Purkinje cell (primary cell): ENCODE measurements around the gene AGPS. TPM values are rescaled to one million over a fixed set of nuclear protein-coding genes. Genes with fewer than 3 reads are reported as not detected.

ENCODE experiments used
- polyA plus RNA-seq: library from polyadenylated mRNA; unstranded; fragments of >200 nt; fragmentation: Nextera tagmentation; gene quantifications from 2 replicates; pipeline ENCODE4 v1.2.1, GENCODE V29; 2014

The AGPS gene
- 6.8 and 10.0 TPM in 2 replicates for polyA plus RNA-seq

GRCh38 chr2:177392373-177393202 lies at the start of gene AGPS:
Gene AGPS, plus strand, starts transcription at chr2:177392773. Its CDS starts 17 bp downstream, at chr2:177392790.

Other genes with a start within 250 kb of the AGPS start
- gene HNRNPA3, start 180.0 kb upstream of the AGPS start, polyA plus RNA-seq = 49.2 and 74.2 TPM in 2 replicates
- gene NFE2L2, start 128.0 kb upstream of the AGPS start, polyA plus RNA-seq = 24.9 and 29.8 TPM in 2 replicates